A549 (cell line): Measurements from ENCODE around the gene FZD4. TPM values are rescaled to one million over a fixed set of nuclear protein-coding genes. Genes with fewer than 3 reads are reported as not detected.

Experiments
- ATAC-seq, 2 experiments: fragments of 200-7000 bp in 1 of 2; fragments of >200 bp in 1 of 2; cut with Nextera tagmentation in 1 of 2; cut with Tn5 transposase in 1 of 2; 3 replicates each; pipeline versions ENCODE4 v1.8.0 to v1.9.1; 2018 to 2020; ENCODE audit warnings: mild to moderate bottlenecking in 1 of 2, moderate library complexity in 1 of 2
- CTCF ChIA-PET: fragments of 300-600 bp; sonication (Branson Sonifier 250); formaldehyde crosslinking; extraction: SDS; loops from one replicate; lab custom pipeline; 2021; ENCODE audit warnings: antibody characterized with exemption, inconsistent platforms; lab: Yijun Ruan, JAX
- POLR2A ChIA-PET: fragments of 350-600 bp; formaldehyde crosslinking; extraction: SDS; loops from one replicate; lab custom pipeline; 2021; ENCODE audit warnings: antibody characterized with exemption, inconsistent platforms; lab: Yijun Ruan, JAX
- DNase-seq, 2 experiments: peaks; one replicate each; pipeline versions ENCODE4 v3.0.0 to v3.0.0-alpha.2; 2011 to 2016; ENCODE audit warnings: low read depth in 1 of 2, low spot score in 1 of 2
- FAIRE-seq: peaks from 2 replicates; lab custom pipeline; 2011; peaks lifted over from hg19 to GRCh38; lab: Jason Lieb, UNC
- H3K27ac ChIP-seq, 2 experiments: fragments of >200 bp; sonication (Bioruptor Twin); formaldehyde crosslinking; 3 replicates each; pipeline ENCODE4 v1.5.1; 2016 to 2017
- H3K4me1 ChIP-seq: fragments of >200 bp; sonication (Bioruptor Twin); formaldehyde crosslinking; 3 replicates; pipeline ENCODE4 v1.6.1; 2016
- H3K4me2 ChIP-seq: fragments of >200 bp; sonication (Bioruptor Twin); formaldehyde crosslinking; 3 replicates; pipeline ENCODE4 v1.6.1; 2016
- H3K4me3 ChIP-seq: fragments of >200 bp; sonication (Bioruptor Twin); formaldehyde crosslinking; 3 replicates; pipeline ENCODE4 v1.5.1; 2016
- H3K9me3 ChIP-seq: fragments of >200 bp; sonication (Bioruptor Twin); formaldehyde crosslinking; 3 replicates; pipeline ENCODE4 v1.6.1; 2016
- ATOH8 ChIP-seq: fragments of 250-450 bp; sonication (Bioruptor Pico); IDR thresholded peaks from 2 replicates; pipeline ENCODE4 v1.5.0; 2020; ENCODE audit warnings: low read depth, mild to moderate bottlenecking, moderate library complexity
- BHLHE40 ChIP-seq: IDR thresholded peaks from 2 replicates; pipeline ENCODE4 v1.6.1; 2012; ENCODE audit warnings: low read depth, low read length, inconsistent platforms
- CBX2 ChIP-seq: fragments of 200-600 bp; sonication (generic); IDR thresholded peaks from 2 replicates; pipeline ENCODE4 v1.6.1; 2016; ENCODE audit warnings: low read depth, mild to moderate bottlenecking, borderline replicate concordance
- CEBPB ChIP-seq, 2 experiments: fragments of >200 bp in 1 of 2; sonication (Bioruptor Twin) in 1 of 2; formaldehyde crosslinking in 1 of 2; IDR thresholded peaks; 2 replicates each; pipeline ENCODE4 v1.6.1; 2012 to 2016
- CHD4 ChIP-seq: fragments of 200-600 bp; sonication (generic); IDR thresholded peaks from 2 replicates; pipeline ENCODE4 v1.6.1; 2016; ENCODE audit warnings: antibody characterized with exemption, mild to moderate bottlenecking, borderline replicate concordance
- CTCF ChIP-seq: fragments of >200 bp; sonication (Bioruptor Twin); formaldehyde crosslinking; IDR thresholded peaks from 3 replicates; pipeline ENCODE4 v1.5.1; 2016
- E2F6 ChIP-seq: IDR thresholded peaks from 2 replicates; pipeline ENCODE4 v1.6.1; 2012; ENCODE audit warnings: low read depth, borderline replicate concordance
- ESRRA ChIP-seq: fragments of 150-350 bp; IDR thresholded peaks from 2 replicates; pipeline ENCODE4 v1.6.1; 2014; ENCODE audit warnings: mild to moderate bottlenecking, low read length, borderline replicate concordance
- FOSL2 ChIP-seq, 2 experiments: fragments of 450-650 bp in 1 of 2; fragments of >200 bp in 1 of 2; sonication (Bioruptor Twin) in 1 of 2; formaldehyde crosslinking; IDR thresholded peaks; 2 replicates each; pipeline versions ENCODE4 v1.5.0 to v1.6.1; 2016 to 2020; ENCODE audit warnings: mild to moderate bottlenecking in 1 of 2, moderate library complexity in 1 of 2
- FOXS1 ChIP-seq: fragments of 250-450 bp; sonication (Bioruptor Pico); IDR thresholded peaks from 2 replicates; pipeline ENCODE4 v1.5.0; 2020; ENCODE audit warnings: mild to moderate bottlenecking, moderate library complexity
- HDAC2 ChIP-seq: fragments of 200-600 bp; sonication (generic); IDR thresholded peaks from 2 replicates; pipeline ENCODE4 v1.6.1; 2016
- HOXB13 ChIP-seq: fragments of 250-450 bp; sonication (Bioruptor Pico); IDR thresholded peaks from 2 replicates; pipeline ENCODE4 v1.5.0; 2020; ENCODE audit warnings: low read depth, mild to moderate bottlenecking, moderate library complexity
- MAFK ChIP-seq: fragments of 450-650 bp; IDR thresholded peaks from 2 replicates; pipeline ENCODE4 v1.6.1; 2014; ENCODE audit not compliant: partially characterized antibody
- MAX ChIP-seq: IDR thresholded peaks from 2 replicates; pipeline ENCODE4 v1.6.1; 2012
- MAZ ChIP-seq: fragments of 150-350 bp; IDR thresholded peaks from 2 replicates; pipeline ENCODE4 v1.6.1; 2014; ENCODE audit warnings: antibody characterized with exemption, low read depth, low read length, borderline replicate concordance
- PHF8 ChIP-seq: fragments of 200-600 bp; sonication (generic); IDR thresholded peaks from 2 replicates; pipeline ENCODE4 v1.6.1; 2016; ENCODE audit warnings: low read depth, mild to moderate bottlenecking, antibody characterized with exemption, moderate library complexity, borderline replicate concordance
- POLR2A ChIP-seq: IDR thresholded peaks from 2 replicates; pipeline ENCODE4 v1.6.1; 2012; ENCODE audit warnings: mild to moderate bottlenecking, low read length
- RAD21 ChIP-seq, 2 experiments: fragments of >200 bp in 1 of 2; sonication (Bioruptor Twin) in 1 of 2; formaldehyde crosslinking in 1 of 2; IDR thresholded peaks in 1 of 2; conservative IDR thresholded peaks in 1 of 2; 2 replicates in 1 of 2; 3 replicates in 1 of 2; pipeline ENCODE4 v1.6.1; 2012 to 2018; ENCODE audit warnings: inconsistent platforms in 1 of 2
- RARB ChIP-seq: fragments of 250-450 bp; sonication (Bioruptor Pico); IDR thresholded peaks from 2 replicates; pipeline ENCODE4 v1.8.0; 2021; ENCODE audit warnings: mild to moderate bottlenecking, moderate library complexity
- REST ChIP-seq: fragments of 200-600 bp; sonication (generic); IDR thresholded peaks from 2 replicates; pipeline ENCODE4 v1.6.1; 2016; ENCODE audit warnings: antibody characterized with exemption, mild to moderate bottlenecking, moderate library complexity
- RFX5 ChIP-seq: fragments of 450-650 bp; IDR thresholded peaks from 2 replicates; pipeline ENCODE4 v1.7.1; 2014; ENCODE audit warnings: antibody characterized with exemption, mild to moderate bottlenecking, moderate library complexity
- SMC3 ChIP-seq: fragments of >200 bp; sonication (Bioruptor Twin); formaldehyde crosslinking; IDR thresholded peaks from 3 replicates; pipeline ENCODE4 v1.6.1; 2018; ENCODE audit warnings: inconsistent platforms
- TFCP2L1 ChIP-seq: fragments of 250-450 bp; sonication (Bioruptor Pico); IDR thresholded peaks from 2 replicates; pipeline ENCODE4 v1.5.0; 2021; ENCODE audit warnings: mild to moderate bottlenecking
- TP53 ChIP-seq: fragments of 250-450 bp; sonication (Bioruptor Pico); IDR thresholded peaks from 2 replicates; pipeline ENCODE4 v1.5.0; 2021; ENCODE audit warnings: mild to moderate bottlenecking, moderate library complexity
- ZC3H11A ChIP-seq: fragments of 450-650 bp; IDR thresholded peaks from 2 replicates; pipeline ENCODE4 v1.6.1; 2014; ENCODE audit warnings: antibody characterized with exemption, mild to moderate bottlenecking
- ZSCAN20 ChIP-seq: fragments of 250-450 bp; sonication (Bioruptor Pico); IDR thresholded peaks from 2 replicates; pipeline ENCODE4 v1.8.0; 2022; ENCODE audit warnings: mild to moderate bottlenecking, moderate library complexity
- WGBS: methylation state at CpG from one replicate; pipeline ENCODE4 v1.1.6; 2017; ENCODE audit errors: missing lambda C conversion rate; 5-methylcytosine and 5-hydroxymethylcytosine counted together
- polyA minus RNA-seq: library from RNA; depleted of rRNA, polyadenylated mRNA; stranded (reverse); fragments of >200 nt; gene quantifications from 2 replicates; pipeline ENCODE4 v1.2.3, GENCODE V29; 2011; rRNA and poly(A)+ RNA removed
- polyA plus RNA-seq, 4 experiments: library from polyadenylated mRNA; depleted of rRNA in 3 of 4; stranded (reverse); fragments of >200 nt; fragmentation: RNase III in 1 of 4; extraction: RNeasy Plus Mini Kit Qiagen cat#74134 plus additional on column Dnase treatment in 1 of 4; gene quantifications; 2 replicates in 3 of 4; 3 replicates in 1 of 4; pipeline ENCODE4 v1.2.3, GENCODE V29; 2011 to 2017
- TF ChIP-seq, protein P1 (sequence below): IDR thresholded peaks from 2 replicates; pipeline ENCODE4 v1.6.1; 2012
- TF ChIP-seq, protein P2 (sequence below): fragments of >200 bp; sonication (Bioruptor Twin); formaldehyde crosslinking; IDR thresholded peaks from 3 replicates; pipeline ENCODE4 v1.6.1; 2016

FZD4 gene
- polyA plus RNA-seq (2011; rRNA removed), result 0.90 and 1.3 TPM in 2 replicates
- 0.41 and 0.60 TPM in 2 replicates for polyA plus RNA-seq (2012; cell fraction: cytosol; rRNA removed)
- polyA plus RNA-seq (2012; cell fraction: nucleus; rRNA removed), result 0.48 and 0.67 TPM in 2 replicates
- polyA plus RNA-seq (2017; fragmentation: RNase III; extraction: RNeasy Plus Mini Kit Qiagen cat#74134 plus additional on column Dnase treatment), result 0.61 to 0.67 TPM (median 0.66 TPM) in 3 replicates
- polyA minus RNA-seq, result 1.0 and 1.7 TPM in 2 replicates

- Histone ChIP-seq H3K27ac (peak within 1 kb of the TSS; percentile 78 to 92), H3K4me3 (peak within 1 kb of the TSS; percentile 82), H3K4me1 (peaks cover 9% of the 10 kb centered on the region; the same call in 1 of the 3 replicates), H3K4me2 (peak within 1 kb of the TSS; percentile 100), H3K9me3 (no peaks in the 10 kb centered on the region)
- DNase-seq (peak; percentile 85 to 88), ATAC-seq (peak; percentile 90 to 98), FAIRE-seq (no peak)
- POLR2A ChIA-PET, result interaction anchor here (0.5 to 2.6 kb wide), 12 partner anchors 21 to 957 kb away, joined by 3 to 16 read pairs (median 3); partner anchors contain the start of gene TMEM135
- WGBS, result 1% methylated on average over 28 of the region's 64 CpGs
- CTCF ChIA-PET, result interaction anchor here (0.6 to 5.8 kb wide), 19 partner anchors 8 to 1009 kb away, joined by 3 to 46 read pairs (median 4); partner anchors contain the start of gene TMEM135
- TF ChIP-seq RARB (CRISPR knock-in tag), result no peak
- no peak; the same call in 1 of the 2 replicates for TF ChIP-seq POLR2A
- TF ChIP-seq MAZ, result peak; percentile 21; the same call in 1 of the 2 replicates
- TF ChIP-seq, protein P1, sequence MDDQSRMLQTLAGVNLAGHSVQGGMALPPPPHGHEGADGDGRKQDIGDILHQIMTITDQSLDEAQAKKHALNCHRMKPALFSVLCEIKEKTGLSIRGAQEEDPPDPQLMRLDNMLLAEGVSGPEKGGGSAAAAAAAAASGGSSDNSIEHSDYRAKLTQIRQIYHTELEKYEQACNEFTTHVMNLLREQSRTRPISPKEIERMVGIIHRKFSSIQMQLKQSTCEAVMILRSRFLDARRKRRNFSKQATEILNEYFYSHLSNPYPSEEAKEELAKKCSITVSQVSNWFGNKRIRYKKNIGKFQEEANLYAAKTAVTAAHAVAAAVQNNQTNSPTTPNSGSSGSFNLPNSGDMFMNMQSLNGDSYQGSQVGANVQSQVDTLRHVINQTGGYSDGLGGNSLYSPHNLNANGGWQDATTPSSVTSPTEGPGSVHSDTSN, result peak; percentile 86; the same call in 1 of the 2 replicates
- TF ChIP-seq ZSCAN20 (CRISPR knock-in tag), result no peak
- peak; percentile 38; the same call in 2 of the 3 replicates for TF ChIP-seq CTCF
- TF ChIP-seq, protein P2, sequence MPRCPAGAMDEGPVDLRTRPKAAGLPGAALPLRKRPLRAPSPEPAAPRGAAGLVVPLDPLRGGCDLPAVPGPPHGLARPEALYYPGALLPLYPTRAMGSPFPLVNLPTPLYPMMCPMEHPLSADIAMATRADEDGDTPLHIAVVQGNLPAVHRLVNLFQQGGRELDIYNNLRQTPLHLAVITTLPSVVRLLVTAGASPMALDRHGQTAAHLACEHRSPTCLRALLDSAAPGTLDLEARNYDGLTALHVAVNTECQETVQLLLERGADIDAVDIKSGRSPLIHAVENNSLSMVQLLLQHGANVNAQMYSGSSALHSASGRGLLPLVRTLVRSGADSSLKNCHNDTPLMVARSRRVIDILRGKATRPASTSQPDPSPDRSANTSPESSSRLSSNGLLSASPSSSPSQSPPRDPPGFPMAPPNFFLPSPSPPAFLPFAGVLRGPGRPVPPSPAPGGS, result no peak
- no peak for TF ChIP-seq ZC3H11A
- no peak for TF ChIP-seq BHLHE40
- TF ChIP-seq RAD21 (conservative IDR thresholded peaks at IDR 0.05 in 1 of 2, IDR thresholded peaks at IDR 0.05 in 1 of 2), result peak; percentile 37 to 42; a peak in 3 of 5 replicates
- peak; percentile 37 for TF ChIP-seq PHF8
- no peak; the same call in none of the 2 replicates for TF ChIP-seq MAX
- TF ChIP-seq CHD4, result no peak
- TF ChIP-seq HDAC2, result no peak
- 0 out of 2 replicates have a peak, but pooled peaks have one; percentile 10 for TF ChIP-seq E2F6
- TF ChIP-seq CBX2, result no peak
- no peak for TF ChIP-seq ATOH8 (CRISPR knock-in tag)
- TF ChIP-seq FOSL2 (IDR thresholded peaks at IDR 0.05), result no peak
- TF ChIP-seq FOSL2 (CRISPR knock-in tag; IDR thresholded peaks at IDR 0.05), result no peak
- TF ChIP-seq TP53 (CRISPR knock-in tag), result no peak
- TF ChIP-seq HOXB13 (CRISPR knock-in tag), result no peak
- no peak for TF ChIP-seq REST
- TF ChIP-seq TFCP2L1 (CRISPR knock-in tag), result peak; percentile 45; the same call in 1 of the 2 replicates
- no peak for TF ChIP-seq MAFK
- TF ChIP-seq RFX5, result no peak
- 0 out of 3 replicates have a peak, but pooled peaks have one; percentile 33 for TF ChIP-seq SMC3
- TF ChIP-seq FOXS1 (CRISPR knock-in tag), result no peak
- TF ChIP-seq CEBPB (IDR thresholded peaks at IDR 0.05), result 0 out of 4 replicates have a peak, but pooled peaks of 1 of the 2 experiments have one; percentile 29
- TF ChIP-seq ESRRA, result no peak; the same call in 1 of the 2 replicates
Measured at GRCh38 chr11:86955361-86956120, at the start of gene FZD4. TSS of gene FZD4 (minus strand) at chr11:86955395. CDS start at chr11:86955085, 310 bp downstream.
